Stimulated activated CD4-positive, alpha-beta T cell treated with anti-CD3 and anti-CD28 coated beads, TNF-alpha, amount 100 ng/mL, for 1 hour (primary cell): ENCODE data around the gene VOPP1.

Experiments used
- DNase-seq, 3 donors: peaks; one replicate each; pipeline ENCODE4 v3.0.0-alpha.2; 2020; ENCODE audit warnings: low read depth in 3 of 3, low spot score in 1 of 3

VOPP1 gene

GRCh38 chr7:55533050-55533728 is 39.1 kb downstream of the VOPP1 start:
- DNase-seq: peak; percentile 31 to 59 (median 44)

- no peak for DNase-seq
Observed at GRCh38 chr7:55532150-55532917, 40.0 kb downstream of the VOPP1 start.

GRCh38 chr7:55531536-55531935 is 40.8 kb downstream of the VOPP1 start:
- DNase-seq: no peak

GRCh38 chr7:55527307-55527706 is 45.0 kb downstream of the VOPP1 start:
- no peak for DNase-seq

GRCh38 chr7:55526770-55527169 is 45.5 kb downstream of the VOPP1 start:
- DNase-seq: no peak

GRCh38 chr7:55526329-55526728 is 46.0 kb downstream of the VOPP1 start:
- DNase-seq: no peak

GRCh38 chr7:55524558-55525310 is 47.6 kb downstream of the VOPP1 start:
- no peak for DNase-seq

GRCh38 chr7:55523366-55523765 is 48.9 kb downstream of the VOPP1 start:
- no peak for DNase-seq

- no peak for DNase-seq
Observed at GRCh38 chr7:55521917-55522902, 50.1 kb downstream of the VOPP1 start.

GRCh38 chr7:55521512-55521911 is 50.8 kb downstream of the VOPP1 start:
- no peak for DNase-seq

- no peak for DNase-seq
Observed at GRCh38 chr7:55520426-55521140, 51.7 kb downstream of the VOPP1 start.

- DNase-seq: no peak
Observed at GRCh38 chr7:55518836-55519235, 53.5 kb downstream of the VOPP1 start.

GRCh38 chr7:55517936-55518689 is 54.2 kb downstream of the VOPP1 start:
- no peak for DNase-seq

- DNase-seq: no peak
Observed at GRCh38 chr7:55517191-55517633, 55.1 kb downstream of the VOPP1 start.

- no peak for DNase-seq
Observed at GRCh38 chr7:55516409-55516808, 55.9 kb downstream of the VOPP1 start.

GRCh38 chr7:55515569-55516279 is 56.6 kb downstream of the VOPP1 start:
- DNase-seq: no peak

- no peak for DNase-seq
Observed at GRCh38 chr7:55514546-55515265, 57.6 kb downstream of the VOPP1 start.

GRCh38 chr7:55513868-55514267 is 58.4 kb downstream of the VOPP1 start:
- no peak for DNase-seq
